ENCODE results near the gene FBXO39. TPM values are rescaled to one million over a fixed set of nuclear protein-coding genes. Genes with fewer than 3 reads are reported as not detected.

Gene FBXO39
- not detected in 2 replicates for total RNA-seq (2011; cell fraction: chromatin; rRNA removed; ENCODE audit: low replicate concordance)
- not detected in 2 replicates for total RNA-seq (2011; cell fraction: nucleolus; rRNA removed)
- total RNA-seq (2011; cell fraction: nucleoplasm; rRNA removed) = not detected in 2 replicates
- total RNA-seq (2014; rRNA removed) (not detected in 2 replicates), total RNA-seq (2014; rRNA removed; fragmentation: Illumina TruSeq; extraction: Trizol) (not detected in 2 replicates), total RNA-seq (2015; rRNA removed; fragmentation: Illumina TruSeq; extraction: Trizol) (not detected in 2 replicates), total RNA-seq (2021) (not detected in 2 replicates), polyA plus RNA-seq (2011; rRNA removed) (not detected in 2 replicates), polyA plus RNA-seq (2014; fragmentation: Illumina TruSeq; extraction: Trizol) (not detected in 2 replicates), polyA plus RNA-seq (2014; fragmentation: Nextera tagmentation; extraction: Ambion mirVana) (not detected), polyA plus RNA-seq (2014; rRNA removed) (not detected in 2 replicates), polyA minus RNA-seq (2011; rRNA and poly(A)+ RNA removed) (not detected in 2 replicates), Bru-seq, nascent RNA (not detected), BruChase-seq, experiment 1, labeled RNA remaining after a 2-hour chase (not detected), BruChase-seq, experiment 2, labeled RNA remaining after a 6-hour chase (not detected)
- polyA plus RNA-seq (2011; cell fraction: cytosol; rRNA removed) = not detected in 2 replicates
- not detected in 2 replicates for polyA plus RNA-seq (2011; cell fraction: nucleus; rRNA removed)
- not detected in 2 replicates for polyA plus RNA-seq (2012)
- not detected in 2 replicates for polyA minus RNA-seq (2011; cell fraction: cytosol; rRNA and poly(A)+ RNA removed)
- not detected in 2 replicates for polyA minus RNA-seq (2011; cell fraction: nucleus; rRNA and poly(A)+ RNA removed)
- long read RNA-seq, experiment 1 = 0 reads
- long read RNA-seq, experiment 2 = 0 reads
- long read RNA-seq, experiment 3 = 0 reads

DNA sequence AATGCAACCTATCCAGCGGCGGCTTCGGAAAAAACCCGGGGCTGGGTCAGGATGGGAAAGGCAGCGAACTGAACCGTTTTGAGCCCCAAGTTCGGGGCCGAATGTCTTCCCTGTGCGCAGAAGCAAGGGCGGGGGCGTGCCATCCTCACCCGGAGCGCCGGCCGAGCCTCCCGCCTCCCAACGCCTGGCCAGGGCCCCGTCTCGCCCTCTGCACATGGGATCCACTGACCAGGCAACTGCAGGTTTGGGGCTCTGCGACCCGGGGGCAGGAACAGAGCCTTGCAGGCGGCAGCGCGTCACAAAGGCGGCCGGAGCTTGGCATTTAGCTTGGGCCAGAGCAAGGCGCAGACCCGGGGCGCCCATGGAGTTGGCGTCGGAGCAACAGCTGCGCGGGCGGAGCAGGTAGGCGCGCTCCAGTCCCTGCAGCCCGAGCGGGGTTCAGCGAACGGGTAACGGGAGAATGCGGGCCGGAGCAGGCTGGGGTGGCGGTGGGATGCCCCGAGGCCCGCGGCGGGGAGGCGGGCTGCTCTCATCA, at the start of gene FBXO39:
TSS of gene FBXO39 (plus strand) at position 345 of the 535 bp plus-strand sequence. CDS start 3,654 bp downstream, outside the sequence.
- no peak within 1 kb of the TSS for H3K9ac ChIP-seq (ENCODE audit: insufficient read depth in 1 of 2, low read depth in 2 of 2, low read length in 2 of 2)
- FAIRE-seq = no peak
- no peak for TF ChIP-seq SIRT6 (IDR thresholded peaks at IDR 0.05; ENCODE audit: low read depth, low read length)
- no peak for TF ChIP-seq EZH2 (IDR thresholded peaks at IDR 0.05; ENCODE audit: borderline replicate concordance, low read depth, low read length)
- TF ChIP-seq ZNF217 (CRISPR knock-in tag; IDR thresholded peaks at IDR 0.05) = no peak
- no peak for TF ChIP-seq RFX5 (IDR thresholded peaks at IDR 0.05; ENCODE audit: low read depth, low read length)
- TF ChIP-seq NR2C2 (CRISPR knock-in tag; IDR thresholded peaks at IDR 0.05) = no peak
- TF ChIP-seq NR2C2 (tag; IDR thresholded peaks at IDR 0.05) = no peak
- no peaks in the 10 kb centered on the region for H3K9me3 ChIP-seq (replicated peaks; ENCODE audit: control insufficient read depth, insufficient read depth, low read depth, low read length)
- peaks cover 12 to 38% of the 10 kb centered on the region in 2 experiments; a peak in 4 of 5 replicates for H3K27me3 ChIP-seq (ENCODE audit: control insufficient read depth in 2 of 2, insufficient read depth in 2 of 2, low read length in 2 of 2)
- H3K4me3 ChIP-seq = no peak within 1 kb of the TSS
- no peak within 1 kb of the TSS for H3K27ac ChIP-seq (ENCODE audit: extremely low read depth, low read depth, low read length)
- H3K9me1 ChIP-seq (ENCODE audit: control insufficient read depth, insufficient read depth, low read length) = no peaks in the 10 kb centered on the region
- peaks cover 0 to 6% of the 10 kb centered on the region in 2 experiments; a peak in 1 of 5 replicates for H3K4me1 ChIP-seq (replicated peaks in 1 of 2; ENCODE audit: control insufficient read depth in 2 of 2, insufficient read depth in 2 of 2, low read length in 2 of 2)
- intact Hi-C loops (cut with micrococcal nuclease) = no loop called here
- no peaks in the 10 kb centered on the region for H3K36me3 ChIP-seq (ENCODE audit: control insufficient read depth, insufficient read depth, low read length)
- H4K20me1 ChIP-seq (replicated peaks; ENCODE audit: control insufficient read depth, insufficient read depth, low read length) = no peaks in the 10 kb centered on the region
- WGBS (ENCODE audit: insufficient coverage, low coverage, missing lambda C conversion rate) = 4% methylated on average over 19 of the region's 49 CpGs
- no peak for ATAC-seq
- in situ Hi-C loops (cut with MboI) = no loop called here
- BruUV-seq (replicated peaks) = no TSS peak
- no peaks in the 10 kb centered on the region for H3K79me2 ChIP-seq (ENCODE audit: control insufficient read depth, insufficient read depth, low read length)
- ChIA-PET CTCF (ENCODE audit: low intra/inter-chr PET ratio) (no interaction called here), POLR2A (no interaction called here)
- no peak for DNase-seq (ENCODE audit: extremely low read depth in 1 of 4, low spot score in 3 of 4)
- no peak within 1 kb of the TSS for H2AFZ ChIP-seq (ENCODE audit: low read depth, low read length)
- no peak within 1 kb of the TSS for H3K4me2 ChIP-seq (ENCODE audit: insufficient read depth, low read length)
